Right lobe of liver (tissue), 6 donors: ENCODE measurements around the gene NDUFA8. TPM values are rescaled to one million over a fixed set of nuclear protein-coding genes. Genes with fewer than 3 reads are reported as not detected.
"Not testable (repeated sequence)": the region's sequence is repeated elsewhere in the genome, so short reads cannot be mapped to it uniquely, and the experiment has no call there.

Source experiments
- ATAC-seq, 4 donors: fragments of 200-7000 bp; cut with Tn5 transposase; one replicate each; pipeline ENCODE4 v1.9.1; 2020; ENCODE audit warnings: mild to moderate bottlenecking in 4 of 4, moderate library complexity in 4 of 4
- DNase-seq, 3 donors: peaks; one replicate each; pipeline ENCODE4 v3.0.0-alpha.2; 2020
- H3K27ac ChIP-seq, 3 donors: fragments of 200-600 bp; one replicate each; pipeline ENCODE4 v1.8.0; 2022
- H3K27me3 ChIP-seq, 2 donors: fragments of 200-600 bp; one replicate each; pipeline ENCODE4 v1.8.0; 2022
- H3K36me3 ChIP-seq, 4 donors: fragments of 200-600 bp; sonication (generic) in 1 of 4; one replicate each; pipeline versions ENCODE4 v1.5.1 to v1.8.0; 2017 to 2022; ENCODE audit warnings: control low read depth in 1 of 4
- H3K4me1 ChIP-seq, 4 donors: fragments of 200-600 bp; sonication (generic) in 1 of 4; one replicate each; pipeline versions ENCODE4 v1.5.1 to v1.8.0; 2017 to 2022; ENCODE audit warnings: control low read depth in 1 of 4
- H3K4me3 ChIP-seq, 3 donors: fragments of 200-600 bp; one replicate each; pipeline ENCODE4 v1.8.0; 2022
- H3K9me3 ChIP-seq, 4 donors: fragments of 200-600 bp; sonication (generic) in 1 of 4; one replicate each; pipeline versions ENCODE4 v1.5.1 to v1.8.0; 2017 to 2022; ENCODE audit warnings: control low read depth in 1 of 4
- CTCF ChIP-seq, 4 donors: fragments of 200-600 bp in 3 of 4; fragments of 450-650 bp in 1 of 4; IDR thresholded peaks; one replicate each; pipeline versions ENCODE4 v1.5.1 to v1.8.0; 2016 to 2022; ENCODE audit warnings: antibody characterized with exemption in 4 of 4, mild to moderate bottlenecking in 2 of 4
- POLR2A ChIP-seq: fragments of 450-650 bp; IDR thresholded peaks from one replicate; pipeline ENCODE4 v1.6.1; 2017; ENCODE audit warnings: antibody characterized with exemption, mild to moderate bottlenecking
- WGBS: methylation state at CpG from one replicate; pipeline ENCODE4 v1.1.6; 2018; ENCODE audit warnings: low coverage, low lambda C conversion rate; ENCODE audit not compliant: insufficient coverage; ENCODE audit errors: missing lambda C conversion rate; 5-methylcytosine and 5-hydroxymethylcytosine counted together
- intact Hi-C, 2 donors: fragments of 100-400 bp; cut with DNase I; formaldehyde crosslinking; loops; one replicate each; pipeline versions ENCODE4 v1.11.2 to v1.14.1; 2022
- total RNA-seq, 6 experiments: library from RNA; depleted of rRNA in 2 of 6; stranded (reverse); fragments of >200 nt in 2 of 6; fragmentation: NEBNext Ultra II Directional in 3 of 6; extraction: Animal tissue kit (Norgen Biotek cat#: 25700) in 3 of 6; gene quantifications; one replicate each; pipeline versions ENCODE4 v1.1.0 to v1.2.4, GENCODE V29; 2016 to 2023
- donor health status: DM: no; HTN: yes; CAD: no.
- donor health status: DM: no; HTN: no; CAD: no.
- donor health status: DM: no; HTN: no; CAD: no.
- donor health status: DM: no; HTN: yes; CAD: no.
- donor health status: DM: no; HTN: yes; CAD: no.

Gene NDUFA8
- total RNA-seq, 6 experiments from 2014 or later: 27.3 to 43.9 (median 29.0) TPM

GRCh38 chr9:122119721-122120120 is 39.9 kb downstream of the NDUFA8 start:
- no peaks in the 10 kb centered on the region for H3K27me3 ChIP-seq

GRCh38 chr9:122119166-122119521 is 40.4 kb downstream of the NDUFA8 start:
- 65% methylated on average over 4 of the region's 13 CpGs for WGBS
- H3K36me3 ChIP-seq: no peaks in the 10 kb centered on the region
- no peaks in the 10 kb centered on the region for H3K9me3 ChIP-seq
- no peak for DNase-seq
- no peak overlapping the region for H3K27ac ChIP-seq
- TF ChIP-seq POLR2A (no peak), CTCF (IDR thresholded peaks at IDR 0.05) (no peak)
- no peak overlapping the region for H3K4me3 ChIP-seq
- H3K4me1 ChIP-seq: no peaks in the 10 kb centered on the region
- intact Hi-C loops: no loop called here
- no peak for ATAC-seq
- H3K27me3 ChIP-seq: no peaks in the 10 kb centered on the region

More at GRCh38 chr9:122119721-122120120, 39.9 kb downstream of the NDUFA8 start:
- DNase-seq (no peak), ATAC-seq (no peak)
- Histone ChIP-seq H3K4me1 (no peaks in the 10 kb centered on the region), H3K36me3 (no peaks in the 10 kb centered on the region), H3K4me3 (no peak overlapping the region), H3K9me3 (no peaks in the 10 kb centered on the region), H3K27ac (no peak overlapping the region)
- intact Hi-C loops: loop anchor here in 1 of 2 donors (10.0 kb wide), 1 partner anchor 335 kb away; no protein-coding TSS in a partner anchor
- TF ChIP-seq CTCF (IDR thresholded peaks at IDR 0.05) (no peak), POLR2A (no peak)
- WGBS: 81% methylated on average over 3 of the region's 5 CpGs

- TF ChIP-seq CTCF (IDR thresholded peaks at IDR 0.05): no peak
- TF ChIP-seq POLR2A: no peak
- WGBS: 57% methylated on average over 5 of the region's 5 CpGs
- ATAC-seq (no peak), DNase-seq (no peak)
- intact Hi-C loops: no loop called here
- Histone ChIP-seq H3K4me3 (no peak overlapping the region), H3K27me3 (no peaks in the 10 kb centered on the region), H3K27ac (no peak overlapping the region), H3K9me3 (no peaks in the 10 kb centered on the region), H3K4me1 (no peaks in the 10 kb centered on the region), H3K36me3 (no peaks in the 10 kb centered on the region)
Observed at GRCh38 chr9:122118343-122119165, 41.0 kb downstream of the NDUFA8 start.

- intact Hi-C loops, H3K4me3 ChIP-seq, H3K27me3 ChIP-seq, H3K27ac ChIP-seq, H3K4me1 ChIP-seq, ATAC-seq, H3K9me3 ChIP-seq, H3K36me3 ChIP-seq, DNase-seq: not testable (repeated sequence)
- WGBS: 68% methylated on average over 6 of the region's 9 CpGs
Observed at GRCh38 chr9:122117241-122117640, 42.3 kb downstream of the NDUFA8 start.

- H3K9me3 ChIP-seq: no peaks in the 10 kb centered on the region
- no peaks in the 10 kb centered on the region for H3K36me3 ChIP-seq
- H3K4me1 ChIP-seq: no peaks in the 10 kb centered on the region
- TF ChIP-seq POLR2A (no peak), CTCF (IDR thresholded peaks at IDR 0.05) (no peak)
- intact Hi-C loops: no loop called here
- ATAC-seq (no peak), DNase-seq (no peak)
- H3K4me3 ChIP-seq: no peak overlapping the region
- no peaks in the 10 kb centered on the region for H3K27me3 ChIP-seq
- H3K27ac ChIP-seq: no peak overlapping the region
- WGBS: 82% methylated on average over 3 of the region's 10 CpGs
Observed at GRCh38 chr9:122116448-122117173, 43.0 kb downstream of the NDUFA8 start.
